ENCODE measurements around the gene GPR161.

GPR161 gene

DNA sequence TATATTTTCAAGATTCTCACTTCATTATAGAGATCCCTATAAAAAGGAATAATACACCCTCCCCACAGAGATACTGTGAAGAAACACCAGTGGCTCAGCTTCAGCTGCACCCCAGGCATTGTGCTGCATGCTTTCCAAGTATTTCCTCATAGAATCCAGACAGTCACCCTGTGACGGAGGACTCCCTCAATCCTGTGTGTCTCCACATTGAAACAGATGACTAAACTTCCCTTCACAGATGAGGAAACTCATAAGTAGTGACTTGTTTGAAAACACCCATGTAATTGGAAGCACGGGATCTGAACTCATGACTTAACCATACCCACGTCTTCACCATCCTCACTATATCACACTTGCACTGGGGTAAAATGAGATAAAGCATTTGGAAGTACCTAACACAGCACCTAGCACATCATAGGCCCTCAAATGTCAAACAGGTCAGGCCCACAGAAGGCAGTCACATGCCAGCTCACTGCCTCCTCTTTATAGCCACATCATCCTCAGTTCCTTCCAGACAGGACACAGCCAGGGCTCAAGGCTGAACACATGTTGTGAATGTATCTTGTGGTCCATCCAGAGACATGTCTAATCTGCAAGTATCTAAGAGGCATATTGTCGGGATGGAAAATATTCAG is 55.2 kb downstream of the GPR161 start:
- Histone ChIP-seq H3K27me3 (ENCODE audit: control insufficient read depth, insufficient read depth, low read length) (no peaks in the 10 kb centered on the region), H3K4me2 (ENCODE audit: low read length) (no peak overlapping the region), H3K27ac (no peak overlapping the region), H3K36me3 (ENCODE audit: control insufficient read depth, insufficient read depth, low read length) (no peaks in the 10 kb centered on the region), H3K4me3 (ENCODE audit: low read depth, low read length) (no peak overlapping the region), H3K4me1 (peaks cover 15% of the 10 kb centered on the region), H2AFZ (no peak overlapping the region), H3K79me2 (no peaks in the 10 kb centered on the region), H3K9me3 (ENCODE audit: control insufficient read depth, low read length) (no peaks in the 10 kb centered on the region), H3K9ac (no peak overlapping the region)
- TF ChIP-seq, protein P1, sequence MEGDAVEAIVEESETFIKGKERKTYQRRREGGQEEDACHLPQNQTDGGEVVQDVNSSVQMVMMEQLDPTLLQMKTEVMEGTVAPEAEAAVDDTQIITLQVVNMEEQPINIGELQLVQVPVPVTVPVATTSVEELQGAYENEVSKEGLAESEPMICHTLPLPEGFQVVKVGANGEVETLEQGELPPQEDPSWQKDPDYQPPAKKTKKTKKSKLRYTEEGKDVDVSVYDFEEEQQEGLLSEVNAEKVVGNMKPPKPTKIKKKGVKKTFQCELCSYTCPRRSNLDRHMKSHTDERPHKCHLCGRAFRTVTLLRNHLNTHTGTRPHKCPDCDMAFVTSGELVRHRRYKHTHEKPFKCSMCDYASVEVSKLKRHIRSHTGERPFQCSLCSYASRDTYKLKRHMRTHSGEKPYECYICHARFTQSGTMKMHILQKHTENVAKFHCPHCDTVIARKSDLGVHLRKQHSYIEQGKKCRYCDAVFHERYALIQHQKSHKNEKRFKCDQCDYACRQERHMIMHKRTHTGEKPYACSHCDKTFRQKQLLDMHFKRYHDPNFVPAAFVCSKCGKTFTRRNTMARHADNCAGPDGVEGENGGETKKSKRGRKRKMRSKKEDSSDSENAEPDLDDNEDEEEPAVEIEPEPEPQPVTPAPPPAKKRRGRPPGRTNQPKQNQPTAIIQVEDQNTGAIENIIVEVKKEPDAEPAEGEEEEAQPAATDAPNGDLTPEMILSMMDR (IDR thresholded peaks at IDR 0.05): no peak

DNA sequence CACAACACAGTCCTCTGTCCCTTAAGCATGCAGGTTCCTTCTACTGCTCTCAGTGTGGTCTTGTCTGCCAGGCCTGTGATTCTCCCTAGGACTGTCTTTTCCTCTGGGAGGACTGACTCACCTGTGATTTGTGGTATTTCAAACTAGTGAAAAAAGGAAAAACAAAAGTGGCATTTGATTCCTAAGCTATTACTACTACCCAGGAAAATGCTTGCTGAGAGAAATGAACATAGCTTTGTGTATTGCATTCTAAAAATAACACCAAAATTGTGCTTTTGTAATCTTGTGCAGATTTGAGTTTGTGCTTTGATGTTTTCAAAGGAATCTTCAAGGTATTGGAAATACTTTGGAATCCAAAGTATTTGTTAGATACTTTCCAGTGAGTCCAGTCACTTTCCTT is 57.0 kb downstream of the GPR161 start:
- Histone ChIP-seq H3K27ac (no peak overlapping the region), H3K9ac (no peak overlapping the region), H3K36me3 (ENCODE audit: control insufficient read depth, insufficient read depth, low read length) (no peaks in the 10 kb centered on the region), H3K4me2 (ENCODE audit: low read length) (no peak overlapping the region), H3K4me3 (ENCODE audit: low read depth, low read length) (no peak overlapping the region), H2AFZ (no peak overlapping the region), H3K9me3 (ENCODE audit: control insufficient read depth, low read length) (no peaks in the 10 kb centered on the region), H3K4me1 (peaks cover 10% of the 10 kb centered on the region), H3K27me3 (ENCODE audit: control insufficient read depth, insufficient read depth, low read length) (no peaks in the 10 kb centered on the region), H3K79me2 (no peaks in the 10 kb centered on the region)
- TF ChIP-seq, protein P1 (IDR thresholded peaks at IDR 0.05): no peak

DNA sequence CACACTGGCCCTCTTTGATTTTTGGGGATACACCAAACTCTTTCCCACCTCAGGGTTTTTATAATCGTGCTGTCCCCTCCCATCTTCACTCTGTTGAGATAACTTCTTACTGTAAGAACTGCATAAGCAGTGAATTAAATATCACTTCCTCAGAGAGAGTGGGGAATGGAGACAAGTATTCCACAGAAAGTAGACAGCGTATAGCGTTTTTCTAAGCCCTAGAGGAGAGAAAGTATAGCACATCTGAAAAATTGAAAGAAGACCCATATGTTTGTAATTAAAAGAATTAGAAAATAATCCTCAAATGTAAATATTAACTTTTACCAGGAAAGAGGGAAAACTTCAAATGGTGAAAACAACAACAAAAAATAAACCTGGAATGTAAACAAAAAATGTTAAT is 67.3 kb downstream of the GPR161 start:
- Histone ChIP-seq H3K79me2 (no peaks in the 10 kb centered on the region), H3K36me3 (ENCODE audit: control insufficient read depth, insufficient read depth, low read length) (no peaks in the 10 kb centered on the region), H2AFZ (no peak overlapping the region), H3K9me3 (ENCODE audit: control insufficient read depth, low read length) (no peaks in the 10 kb centered on the region), H3K27ac (no peak overlapping the region), H3K4me1 (no peaks in the 10 kb centered on the region), H3K4me3 (ENCODE audit: low read depth, low read length) (no peak overlapping the region), H3K27me3 (ENCODE audit: control insufficient read depth, insufficient read depth, low read length) (no peaks in the 10 kb centered on the region), H3K4me2 (ENCODE audit: low read length) (no peak overlapping the region), H3K9ac (no peak overlapping the region)
- TF ChIP-seq, protein P1 (IDR thresholded peaks at IDR 0.05): no peak

DNA sequence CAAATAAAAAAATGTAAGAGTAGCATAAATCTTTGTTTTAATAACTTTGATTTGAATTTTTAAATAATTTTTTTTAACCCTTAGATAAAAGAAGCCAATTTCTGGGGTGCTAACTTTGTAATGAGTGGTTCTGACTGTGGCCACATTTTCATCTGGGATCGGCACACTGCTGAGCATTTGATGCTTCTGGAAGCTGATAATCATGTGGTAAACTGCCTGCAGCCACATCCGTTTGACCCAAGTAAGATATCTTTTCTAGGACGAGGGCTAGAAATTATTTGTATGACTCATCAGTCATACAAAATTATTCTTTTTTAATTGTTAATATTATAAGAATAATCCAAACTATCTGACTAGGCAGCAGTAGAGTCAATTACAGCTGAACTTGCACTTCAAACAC is 71.2 kb downstream of the GPR161 start:
- Histone ChIP-seq H3K9me3 (ENCODE audit: control insufficient read depth, low read length) (no peaks in the 10 kb centered on the region), H3K27ac (no peak overlapping the region), H3K79me2 (no peaks in the 10 kb centered on the region), H2AFZ (no peak overlapping the region), H3K4me2 (ENCODE audit: low read length) (no peak overlapping the region), H3K4me1 (no peaks in the 10 kb centered on the region), H3K4me3 (ENCODE audit: low read depth, low read length) (no peak overlapping the region), H3K36me3 (ENCODE audit: control insufficient read depth, insufficient read depth, low read length) (no peaks in the 10 kb centered on the region), H3K9ac (no peak overlapping the region), H3K27me3 (ENCODE audit: control insufficient read depth, insufficient read depth, low read length) (no peaks in the 10 kb centered on the region)
- TF ChIP-seq, protein P1 (IDR thresholded peaks at IDR 0.05): no peak

DNA sequence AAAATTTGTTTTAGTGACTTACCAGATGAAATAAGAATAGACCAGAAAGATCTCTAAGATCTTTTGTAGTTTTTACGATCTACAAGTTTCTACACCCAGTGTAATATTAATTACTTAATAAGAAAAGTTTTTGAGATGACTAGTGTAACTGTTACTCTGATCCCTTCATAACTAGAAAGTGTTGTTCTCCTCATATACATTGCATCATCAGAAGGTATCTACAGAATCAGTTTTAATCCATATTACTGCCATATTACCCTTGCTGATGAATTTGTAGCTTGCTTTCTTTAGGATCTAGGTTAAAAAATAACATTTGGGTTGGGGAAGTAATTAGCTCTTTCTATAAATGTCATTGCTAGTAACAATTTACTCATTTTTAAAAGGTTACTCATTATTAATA is 72.5 kb downstream of the GPR161 start:
- no peak overlapping the region for H3K9ac ChIP-seq
- H3K9me3 ChIP-seq (ENCODE audit: control insufficient read depth, low read length): no peaks in the 10 kb centered on the region
- H2AFZ ChIP-seq: no peak overlapping the region
- H3K4me1 ChIP-seq: no peaks in the 10 kb centered on the region
- no peak overlapping the region for H3K4me3 ChIP-seq (ENCODE audit: low read depth, low read length)
- TF ChIP-seq, protein P1 (IDR thresholded peaks at IDR 0.05): no peak
- no peaks in the 10 kb centered on the region for H3K36me3 ChIP-seq (ENCODE audit: control insufficient read depth, insufficient read depth, low read length)
- H3K27me3 ChIP-seq (ENCODE audit: control insufficient read depth, insufficient read depth, low read length): no peaks in the 10 kb centered on the region
- H3K79me2 ChIP-seq: no peaks in the 10 kb centered on the region
- H3K27ac ChIP-seq: no peak overlapping the region
- no peak overlapping the region for H3K4me2 ChIP-seq (ENCODE audit: low read length)
